Panc1 (cell line): ENCODE results near the gene GOLGA2.

Experiments used
- CTCF ChIP-seq: fragments of 450-650 bp; IDR thresholded peaks from 2 replicates; pipeline ENCODE4 v1.5.1; 2017; ENCODE audit warnings: mild to moderate bottlenecking
- POLR2AphosphoS5 ChIP-seq: IDR thresholded peaks from 2 replicates; pipeline ENCODE4 v1.6.1; 2012; ENCODE audit warnings: mild to moderate bottlenecking, low read depth, low read length, moderate library complexity
- REST ChIP-seq, 2 experiments: IDR thresholded peaks; 2 replicates each; pipeline ENCODE4 v1.6.1; 2011 to 2012; ENCODE audit warnings: low read depth in 2 of 2, control low read depth in 1 of 2, low read length in 1 of 2, mild to moderate bottlenecking in 1 of 2, moderate library complexity in 1 of 2; ENCODE audit not compliant: insufficient read depth in 1 of 2
- SIN3A ChIP-seq: IDR thresholded peaks from 2 replicates; pipeline ENCODE4 v1.6.1; 2012; ENCODE audit warnings: low read depth, mild to moderate bottlenecking, low read length, moderate library complexity, borderline replicate concordance; ENCODE audit not compliant: insufficient read depth
- TCF7L2 ChIP-seq: IDR thresholded peaks from 2 replicates; pipeline ENCODE4 v1.6.1; 2011; ENCODE audit warnings: mild to moderate bottlenecking, low read depth, low read length, inconsistent platforms

GRCh38 chr9:128297221-128297773, 21.5 kb upstream of the GOLGA2 start:
- no peak for TF ChIP-seq SIN3A
- no peak for TF ChIP-seq CTCF
- TF ChIP-seq POLR2AphosphoS5, result no peak
- TF ChIP-seq REST (IDR thresholded peaks at IDR 0.05; ENCODE audit: insufficient read depth in 1 of 2, low read depth in 2 of 2, low read length in 1 of 2), result no peak
- TF ChIP-seq TCF7L2, result no peak
